RPMI8226 (cell line): ENCODE results near the gene MLYCD.

Experiments used
- DNase-seq: peaks from one replicate; pipeline ENCODE4 v3.0.0-alpha.2; 2015

The MLYCD gene

DNA sequence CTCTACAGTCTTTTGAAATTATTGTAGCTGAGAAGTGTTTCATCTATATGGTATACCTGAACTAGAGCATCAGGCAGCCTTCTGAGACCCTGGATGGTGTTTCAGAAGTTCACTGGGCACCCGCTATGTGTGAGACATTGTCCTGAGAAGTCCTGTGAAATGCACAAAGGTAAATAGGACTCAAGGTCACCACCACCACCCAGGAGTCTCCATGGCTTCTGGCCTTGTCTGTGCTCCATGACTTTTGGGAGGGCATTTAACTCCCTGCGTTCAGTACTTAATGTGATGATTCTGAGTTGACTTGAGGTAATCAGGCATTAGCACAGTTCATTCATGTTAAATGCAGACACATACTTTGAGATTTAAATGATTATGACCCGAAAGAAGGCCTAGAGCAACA is 1.1 kb downstream of the MLYCD start:
- no peak for DNase-seq

DNA sequence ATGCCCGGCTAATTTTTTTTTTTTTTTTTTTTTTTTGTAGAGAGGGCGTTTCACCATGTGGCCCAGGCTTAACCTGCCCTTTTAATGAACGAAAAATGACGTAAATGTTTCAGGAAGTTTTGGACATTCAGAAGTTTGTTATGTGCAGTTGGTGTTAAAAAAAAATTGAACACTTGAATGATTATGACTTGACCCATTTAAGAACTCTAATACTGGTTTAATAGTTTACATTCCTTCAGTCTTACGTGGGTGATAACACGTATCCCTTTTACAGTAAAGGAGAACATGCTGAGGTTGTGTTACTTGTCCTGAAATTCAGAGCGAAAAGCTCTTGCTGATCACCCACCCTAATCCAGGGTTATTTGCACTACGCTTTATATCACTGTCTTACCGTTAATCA is 1.7 kb downstream of the MLYCD start:
- no peak for DNase-seq

DNA sequence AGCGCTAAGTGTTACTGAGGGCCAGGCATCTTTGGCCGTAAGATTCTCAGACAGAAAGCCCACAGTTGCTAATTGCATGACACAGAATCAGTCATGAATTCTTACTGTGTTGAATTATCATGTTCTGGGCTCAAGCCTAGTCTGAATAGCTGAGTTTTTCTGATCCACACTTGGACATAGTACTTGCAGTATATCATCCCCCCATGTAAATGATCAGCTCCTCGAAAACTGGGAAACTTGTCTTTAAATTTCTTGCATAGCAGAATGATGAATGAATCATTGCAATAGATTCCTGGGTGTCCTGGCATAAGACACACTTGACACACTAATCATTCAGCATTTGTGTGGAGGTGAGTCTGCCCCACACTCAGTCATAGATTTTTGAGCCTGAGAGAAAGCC is 2.2 kb downstream of the MLYCD start:
- DNase-seq, result no peak

DNA sequence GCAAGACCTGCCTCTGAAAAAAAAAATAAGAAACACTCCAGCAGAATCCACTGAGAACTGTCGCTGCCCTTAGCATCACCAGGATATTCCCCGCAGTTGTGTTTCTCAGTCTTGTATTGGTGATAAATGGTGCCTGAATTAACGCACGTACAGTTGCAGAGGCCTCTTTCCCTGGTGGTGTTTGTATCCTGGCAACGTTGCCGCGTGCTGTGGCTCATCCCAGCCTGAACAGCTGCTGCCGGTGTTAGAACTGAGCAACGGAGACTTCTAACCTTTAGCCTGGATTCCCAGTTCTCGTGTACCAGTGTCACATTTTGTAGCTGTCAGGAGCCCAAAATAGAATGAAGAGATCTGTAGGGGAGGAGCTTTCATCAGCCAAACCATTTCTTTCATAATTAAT is 4.8 kb downstream of the MLYCD start:
- no peak for DNase-seq

DNA sequence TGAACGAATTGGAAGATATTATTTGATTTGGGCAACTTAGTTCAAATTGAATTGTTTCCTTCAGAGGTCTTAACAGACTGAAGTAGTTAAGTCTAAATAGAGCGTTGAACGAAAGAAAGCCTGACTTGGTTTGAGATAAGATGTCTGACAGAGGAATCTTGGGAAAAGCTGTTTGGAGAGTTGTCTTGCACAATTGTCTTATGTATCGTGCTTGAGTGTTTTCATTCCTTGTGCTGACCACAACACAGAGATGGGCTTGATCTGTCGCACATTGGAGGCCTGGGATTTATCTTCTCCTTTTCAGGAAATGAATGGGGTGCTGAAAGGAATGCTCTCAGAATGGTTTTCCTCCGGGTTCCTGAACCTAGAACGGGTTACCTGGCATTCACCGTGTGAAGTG is 7.8 kb downstream of the MLYCD start:
- no peak for DNase-seq

DNA sequence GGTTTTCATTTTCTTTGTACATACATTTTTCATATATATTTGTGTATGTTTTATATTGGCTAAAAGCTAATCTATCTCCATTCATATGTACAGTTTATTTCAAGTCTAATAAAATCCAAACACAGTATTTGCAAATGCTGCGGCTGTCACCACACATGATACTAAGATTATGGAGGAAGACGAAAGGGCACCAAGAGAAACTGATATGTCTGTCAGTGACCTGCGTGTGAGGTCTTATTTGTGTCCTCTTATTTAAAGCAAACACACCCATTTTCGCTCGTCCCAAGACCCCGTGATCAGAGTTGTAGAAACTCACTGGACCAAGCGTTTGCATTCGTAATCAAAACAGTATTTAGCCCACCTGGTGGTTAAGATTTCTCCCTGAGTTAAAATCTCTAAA is 8.2 kb downstream of the MLYCD start:
- no peak for DNase-seq

DNA sequence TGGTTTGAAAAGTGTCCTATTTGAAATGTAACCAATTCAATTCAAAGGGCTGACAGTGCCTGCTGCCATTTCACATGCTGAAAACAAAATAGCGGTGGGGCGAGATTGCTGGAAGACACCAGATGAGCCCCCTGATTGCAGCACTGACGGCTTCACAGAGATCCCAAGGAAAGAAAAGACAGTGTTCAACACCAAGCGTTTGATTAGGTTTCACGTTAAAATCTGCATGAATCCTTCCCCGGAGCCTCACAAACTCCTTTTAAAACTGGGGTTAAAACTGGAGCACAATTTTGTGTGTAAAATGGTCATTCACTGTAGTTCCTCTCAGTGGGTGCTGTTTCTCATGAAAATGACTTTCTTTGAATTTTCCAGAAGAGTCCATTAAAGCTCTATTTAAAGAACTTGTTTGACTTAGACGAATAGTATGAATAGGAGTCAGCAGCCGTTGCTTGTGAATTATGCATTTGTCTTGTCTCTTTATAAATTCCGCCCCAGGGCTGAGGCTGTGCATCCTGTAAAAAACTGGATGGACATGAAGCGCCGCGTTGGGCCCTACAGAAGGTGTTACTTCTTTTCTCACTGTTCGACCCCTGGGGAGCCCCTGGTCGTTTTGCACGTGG is 8.8 kb downstream of the MLYCD start:
- DNase-seq, result no peak

DNA sequence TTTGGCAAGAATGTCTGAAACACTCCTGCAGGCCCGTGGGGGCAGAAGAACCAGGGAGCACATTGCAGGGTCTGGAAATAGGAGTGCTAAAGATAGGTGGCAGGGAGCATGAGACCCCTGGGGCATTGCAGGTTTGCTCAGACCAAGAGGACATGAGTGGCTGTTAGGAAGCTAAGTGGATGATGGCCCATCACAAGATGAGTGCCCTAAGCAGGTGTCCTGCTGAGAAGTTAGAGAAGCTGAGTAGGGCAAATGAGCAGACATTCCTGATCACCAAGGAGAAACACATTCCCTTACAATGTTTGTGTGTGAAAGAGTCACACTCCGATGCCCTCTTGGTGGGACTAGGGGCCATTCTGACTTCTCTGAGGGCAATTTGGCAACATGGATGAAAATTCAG is 9.9 kb downstream of the MLYCD start:
- DNase-seq, result no peak

DNA sequence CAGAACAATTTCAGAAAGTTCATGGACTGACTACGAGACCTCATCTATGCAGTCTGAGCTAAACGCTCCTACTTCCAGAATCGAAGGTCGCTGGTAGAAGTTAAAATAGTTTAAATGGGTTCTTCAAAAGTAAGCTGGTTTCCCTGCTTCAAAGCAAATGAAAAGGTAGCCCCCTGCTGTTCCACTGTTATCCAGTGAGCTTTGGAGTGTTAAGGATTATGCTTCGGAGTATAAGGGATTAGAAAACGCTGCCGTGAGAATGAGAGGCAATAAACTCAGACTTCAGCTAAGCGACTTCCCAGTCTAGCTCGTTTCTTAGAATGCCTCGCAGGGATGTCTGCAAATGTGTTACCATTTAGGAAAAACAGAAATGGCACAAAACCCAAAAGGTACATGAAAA is 12.4 kb downstream of the MLYCD start:
- no peak for DNase-seq

DNA sequence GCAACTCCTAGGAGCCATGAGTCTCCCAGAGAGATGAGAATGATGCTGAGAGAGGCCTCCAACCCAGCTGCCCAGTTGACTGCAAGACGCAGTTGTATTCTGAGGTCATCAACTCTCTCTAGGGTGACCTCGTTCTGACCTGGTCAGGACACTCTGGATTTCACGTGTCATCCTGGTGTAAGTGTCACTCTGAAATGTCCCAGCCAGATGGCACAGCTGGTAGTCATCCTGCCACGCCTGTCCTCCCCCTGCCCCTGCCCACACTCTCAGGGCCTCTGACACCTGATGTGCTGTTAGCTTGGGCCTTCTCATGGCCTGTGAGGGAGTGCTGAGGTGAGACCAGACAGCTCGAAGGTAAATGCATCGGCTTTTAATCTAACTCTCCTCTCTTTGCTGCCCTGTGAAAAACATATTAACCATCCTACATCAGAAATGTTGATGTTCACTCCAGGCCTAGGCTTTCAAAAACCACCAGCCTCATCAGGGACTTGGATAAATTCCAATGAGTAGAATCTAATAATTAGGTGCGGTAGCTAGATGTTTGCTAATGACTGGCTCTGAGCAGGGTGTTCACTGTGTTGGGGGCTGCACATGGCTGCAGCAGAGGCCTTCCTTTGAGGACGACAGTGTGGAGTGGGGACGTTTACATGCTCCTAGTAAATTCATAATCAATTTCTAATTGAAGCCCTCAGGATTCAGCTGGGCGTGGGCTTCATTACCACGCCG is 13.8 kb downstream of the MLYCD start:
- no peak for DNase-seq

DNA sequence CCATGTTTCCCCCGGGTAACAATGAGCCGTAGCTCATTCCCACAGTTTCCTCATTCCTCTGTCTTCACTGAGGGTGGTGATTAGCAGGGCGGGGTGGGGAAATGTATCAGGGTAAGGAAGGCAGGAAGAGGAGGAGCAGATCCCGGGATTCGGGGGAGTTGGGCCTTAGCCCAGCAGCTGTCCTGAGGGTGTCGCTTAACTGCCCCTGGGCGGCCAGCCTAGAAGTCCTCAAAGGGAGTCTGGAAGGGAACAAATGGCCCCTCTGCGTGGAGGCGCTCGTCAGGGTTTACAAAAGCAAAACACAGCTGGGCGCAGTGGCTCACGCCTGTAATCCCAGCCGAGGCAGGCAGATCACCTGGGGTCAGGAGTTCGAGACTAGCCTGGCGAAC is 14.3 kb downstream of the MLYCD start:
- no peak for DNase-seq

DNA sequence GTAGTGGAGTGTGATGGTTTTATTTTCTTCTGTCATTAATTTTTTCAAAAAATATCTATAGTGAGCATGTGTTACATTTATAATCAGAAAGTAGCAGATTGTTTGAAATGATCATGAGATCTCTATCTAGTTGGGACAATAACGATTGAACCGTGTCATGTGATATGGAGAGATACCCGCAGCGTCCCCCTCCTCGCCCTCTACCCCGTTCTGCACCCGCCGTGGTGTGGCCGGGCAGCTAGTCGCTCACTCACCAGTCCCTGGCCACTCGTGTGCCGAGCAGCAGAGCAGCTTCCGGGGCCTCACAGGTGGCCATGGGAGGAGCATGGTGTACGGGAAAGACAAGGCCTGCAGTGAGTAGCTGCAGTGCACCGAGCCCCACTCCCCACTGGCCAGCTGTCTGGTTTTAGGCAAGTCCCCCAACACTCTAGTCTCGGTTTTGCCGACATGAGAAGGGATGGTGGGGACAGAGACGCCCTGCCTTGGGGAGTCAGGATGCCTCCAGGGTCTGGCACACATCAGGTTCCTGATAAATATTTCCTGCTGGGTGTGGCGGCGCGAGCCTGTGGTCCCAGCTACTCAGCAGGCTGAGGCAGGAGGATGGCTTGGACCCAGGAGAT is 15.3 kb downstream of the MLYCD start:
- DNase-seq, result no peak

DNA sequence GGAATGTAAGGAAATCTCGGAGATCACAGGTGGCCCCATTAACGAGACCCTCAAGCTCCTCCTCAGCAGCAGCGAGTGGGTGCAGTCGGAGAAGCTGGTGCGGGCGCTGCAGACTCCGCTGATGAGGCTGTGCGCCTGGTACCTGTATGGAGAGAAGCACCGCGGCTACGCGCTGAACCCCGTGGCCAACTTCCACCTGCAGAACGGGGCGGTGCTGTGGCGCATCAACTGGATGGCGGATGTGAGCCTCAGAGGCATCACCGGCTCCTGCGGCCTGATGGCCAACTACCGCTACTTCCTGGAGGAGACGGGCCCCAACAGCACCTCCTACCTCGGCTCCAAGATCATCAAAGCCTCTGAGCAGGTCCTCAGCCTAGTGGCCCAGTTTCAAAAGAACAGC is 16.2 kb downstream of the MLYCD start:
- no peak for DNase-seq

DNA sequence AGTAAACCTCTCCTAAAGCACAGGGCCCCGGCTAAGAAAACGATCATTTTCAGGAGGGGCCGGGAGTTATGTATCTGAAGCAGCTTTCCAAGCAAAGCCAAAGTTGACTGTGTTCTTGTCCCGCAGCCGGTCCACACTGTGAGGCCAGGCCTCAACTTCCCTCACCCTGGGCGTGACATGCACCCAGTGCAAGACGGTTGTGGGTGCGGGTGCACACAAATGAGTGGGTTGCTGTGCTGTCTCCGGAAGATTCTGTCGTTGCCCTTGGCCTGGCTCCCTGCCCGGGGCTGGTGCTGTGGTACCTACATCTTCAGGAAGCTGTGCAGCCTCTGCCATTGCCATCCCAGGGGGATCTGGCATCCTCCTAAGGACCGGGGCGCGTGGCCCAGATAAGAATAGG is 16.6 kb downstream of the MLYCD start:
- no peak for DNase-seq

DNA sequence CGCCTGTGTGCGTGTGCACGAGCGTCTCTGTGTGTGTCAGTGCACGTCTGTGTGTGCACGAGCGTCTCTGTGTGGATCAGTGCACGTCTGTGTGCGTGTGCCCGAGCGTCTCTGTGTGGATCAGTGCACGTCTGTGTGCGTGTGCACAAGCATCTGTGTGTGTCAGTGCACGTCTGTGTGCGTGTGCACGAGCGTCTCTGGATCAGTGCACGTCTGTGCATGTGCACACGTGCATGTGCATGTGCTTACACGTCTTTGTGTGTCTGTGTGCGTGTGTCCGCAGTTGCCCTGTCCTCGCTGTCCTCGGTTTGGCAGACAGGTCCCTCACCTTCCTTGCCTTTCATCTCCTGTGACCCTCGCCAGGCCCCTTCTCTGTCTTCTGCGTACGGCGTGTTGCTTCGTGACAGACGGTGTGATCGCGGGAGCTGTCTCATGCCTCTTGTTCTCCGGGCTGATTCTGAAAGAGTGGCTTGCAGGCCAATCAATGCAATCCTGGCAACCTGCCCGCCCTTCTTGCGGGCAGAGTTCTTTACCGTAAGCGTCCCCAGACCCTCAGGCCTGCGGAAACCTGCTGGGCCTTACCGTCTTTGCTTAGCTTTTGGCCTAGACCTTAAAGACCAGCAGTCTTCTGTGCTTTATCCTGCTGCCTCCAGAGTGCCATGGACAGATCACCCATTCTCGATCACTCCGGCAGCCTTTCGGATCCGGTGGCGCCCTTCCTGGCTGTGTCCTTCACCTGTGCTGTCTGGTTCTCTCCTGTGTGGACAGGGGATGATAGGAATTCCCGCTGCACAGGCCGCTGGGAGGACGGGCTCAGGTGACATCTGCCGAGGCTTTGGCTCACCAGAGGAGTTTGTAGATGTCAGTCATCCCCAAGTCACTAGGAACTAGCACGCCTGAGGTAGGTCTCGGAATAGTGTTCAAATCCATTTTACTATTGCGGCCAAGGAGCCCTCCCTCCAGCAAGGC is 18.5 kb downstream of the MLYCD start:
- DNase-seq, result no peak

DNA sequence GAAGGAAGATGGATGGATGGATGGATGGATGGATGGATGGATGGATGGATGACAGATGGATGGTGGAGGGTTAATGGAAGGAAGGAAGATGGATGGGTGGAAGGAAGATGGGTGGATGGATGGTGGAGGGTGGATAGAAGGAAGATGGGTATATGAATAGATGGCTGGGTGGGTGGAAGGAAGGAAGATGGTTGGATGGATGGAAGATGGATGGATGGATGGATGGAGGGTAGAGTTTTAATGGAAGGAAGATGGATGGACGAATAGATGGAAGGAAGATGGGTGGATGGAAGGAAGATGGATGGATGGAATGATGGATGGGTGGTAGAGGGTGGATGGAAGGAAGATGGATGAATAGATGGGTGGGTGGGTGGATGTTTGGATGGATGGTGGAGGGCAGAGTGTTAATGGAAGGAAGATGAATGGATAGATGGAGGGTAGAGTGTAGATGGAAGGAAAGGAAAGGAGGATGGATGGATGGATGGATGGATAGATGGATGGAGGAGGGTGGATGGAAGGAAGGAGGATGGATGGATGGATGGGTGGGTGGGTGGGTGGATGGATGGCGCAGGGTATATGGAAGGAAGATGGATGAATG is 22.1 kb downstream of the MLYCD start:
- DNase-seq, result no peak

DNA sequence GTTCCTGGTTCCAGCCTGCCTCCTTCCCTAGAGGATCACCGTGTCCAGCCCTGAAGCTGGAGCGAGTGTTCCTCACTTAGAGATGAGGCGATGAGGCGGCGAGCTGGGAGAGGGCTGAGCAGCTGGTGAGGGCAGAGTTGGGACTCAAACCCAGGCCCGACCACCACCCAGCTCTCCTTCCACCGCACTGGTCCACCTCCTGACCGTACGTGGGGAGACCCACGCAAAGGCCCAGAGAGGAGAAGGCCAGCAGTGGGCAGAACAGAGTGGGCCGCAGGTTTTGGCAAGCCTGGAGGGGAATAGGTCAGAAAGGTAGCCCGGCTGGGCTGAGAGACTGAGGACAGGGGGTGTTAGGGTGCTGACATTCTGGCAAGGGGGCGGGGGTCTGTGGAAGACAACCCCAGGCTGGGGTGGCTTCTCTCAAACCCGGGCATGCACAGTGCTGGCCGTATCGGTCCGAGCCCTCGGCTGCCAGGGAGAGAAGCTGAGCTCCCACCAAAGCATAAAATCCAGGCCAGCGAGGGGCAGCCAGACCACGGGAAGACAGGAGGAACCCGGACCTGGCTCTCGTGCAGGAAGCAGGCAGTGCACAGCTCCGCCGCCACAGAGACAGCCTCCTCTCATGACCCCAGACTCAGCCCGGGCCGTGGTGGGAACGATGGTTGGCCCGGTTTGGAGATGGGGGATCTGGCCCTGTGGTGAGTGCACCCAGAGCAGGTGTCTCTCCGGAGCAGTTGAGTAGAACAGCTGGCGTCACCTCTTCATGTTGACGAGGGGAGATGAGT is 24.9 kb downstream of the MLYCD start:
- no peak for DNase-seq

DNA sequence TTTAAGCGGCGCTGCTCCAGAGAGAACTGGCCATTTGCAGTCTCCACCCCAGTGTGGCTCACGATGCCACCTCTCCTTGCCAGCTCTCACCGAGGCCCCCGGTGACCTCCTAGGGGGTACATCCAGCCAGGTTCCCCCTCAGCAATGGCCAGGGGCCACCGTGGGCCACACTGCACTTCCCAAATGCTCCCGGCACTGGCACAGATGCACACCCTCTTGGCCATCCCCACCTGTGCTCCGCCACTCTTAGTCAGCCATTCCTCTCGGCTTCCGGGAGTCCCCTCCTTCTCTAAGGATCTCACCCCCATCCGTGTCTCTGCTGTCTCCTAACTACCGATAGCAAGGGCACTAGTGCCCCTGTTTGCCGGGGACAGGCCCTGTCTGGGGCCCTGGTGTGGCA is 25.8 kb downstream of the MLYCD start:
- no peak for DNase-seq

DNA sequence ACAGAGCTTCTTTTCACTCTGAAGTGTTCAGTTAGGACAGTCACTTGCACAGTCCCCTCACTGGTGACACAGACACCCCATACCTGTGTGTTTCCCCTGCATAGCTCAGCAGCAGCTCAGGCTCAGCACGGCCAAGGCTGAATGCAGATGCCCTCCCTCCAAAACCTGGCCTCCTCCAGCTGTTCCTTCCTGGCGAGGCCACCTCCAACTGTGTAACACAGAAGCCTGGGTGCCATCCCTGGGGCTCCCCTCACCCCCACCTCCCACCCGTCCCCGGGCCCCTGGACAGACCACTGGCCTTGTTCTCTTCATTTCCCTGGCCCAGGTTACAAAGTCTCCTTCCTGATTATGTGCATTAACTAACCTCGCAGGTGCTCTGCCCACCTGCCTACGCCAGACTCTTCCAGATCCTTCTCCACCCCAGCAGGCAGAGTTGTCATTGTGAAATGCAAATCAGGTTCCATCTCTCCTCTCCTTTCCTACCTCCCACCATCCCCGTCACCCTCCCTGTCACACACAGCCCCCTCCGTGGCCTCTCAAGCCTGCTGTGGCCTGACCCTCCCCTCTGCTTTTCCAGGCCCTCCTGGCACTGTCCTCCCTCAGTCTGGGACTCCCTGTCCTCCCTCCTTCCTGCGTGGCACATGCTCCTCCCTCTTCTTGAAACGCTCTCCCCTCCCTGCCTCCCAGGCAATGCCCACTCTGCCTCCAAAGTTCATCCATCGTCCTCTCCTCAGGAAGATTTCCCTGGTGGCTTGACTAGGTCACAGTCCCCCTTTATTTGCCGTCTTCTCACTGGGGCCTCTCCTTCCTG is 26.4 kb downstream of the MLYCD start:
- DNase-seq, result no peak

DNA sequence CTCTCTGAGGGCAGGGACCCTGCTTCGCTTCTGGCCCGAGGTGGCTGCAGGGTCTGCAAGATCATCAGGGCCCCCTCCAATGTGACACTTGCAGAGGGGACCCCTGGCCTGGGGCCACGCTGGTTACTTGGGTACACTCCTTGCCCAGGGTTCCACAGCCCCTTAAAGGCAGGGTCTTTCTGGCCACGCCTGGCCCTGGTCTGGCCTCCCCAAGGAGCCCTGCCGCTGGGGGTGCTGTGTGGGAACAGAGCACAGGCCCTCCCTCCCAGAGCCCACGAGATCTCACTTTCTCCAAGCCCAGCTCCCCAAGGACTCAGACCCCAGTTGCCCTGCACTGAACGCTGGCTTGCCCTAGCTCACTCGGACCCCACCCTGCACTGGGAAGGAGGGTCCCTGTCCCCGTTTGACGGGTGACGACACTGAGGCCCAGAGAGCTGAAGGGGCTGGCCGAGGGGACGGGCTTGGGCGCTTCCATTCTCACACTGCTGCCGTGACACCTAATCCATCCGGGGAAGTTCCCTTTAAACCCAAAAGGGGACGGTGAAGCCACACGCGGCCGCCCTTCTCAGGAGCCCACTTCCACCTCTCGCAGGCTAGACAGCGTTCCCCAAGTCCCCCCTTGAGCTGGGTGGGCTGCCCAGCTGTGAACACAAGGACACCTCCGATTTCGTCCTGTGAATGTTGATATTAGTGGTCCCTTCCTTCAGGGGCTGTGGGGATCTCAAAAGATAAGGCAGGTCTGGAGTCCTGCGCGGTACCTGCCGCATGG is 27.2 kb downstream of the MLYCD start:
- DNase-seq, result no peak
